Measurements from ENCODE around the gene INO80C. TPM values are rescaled to one million over a fixed set of nuclear protein-coding genes. Genes with fewer than 3 reads are reported as not detected.

Gene INO80C
- total RNA-seq, 4 donors from 2014 or later: 3.9 to 11.6 (median 8.8) TPM

DNA sequence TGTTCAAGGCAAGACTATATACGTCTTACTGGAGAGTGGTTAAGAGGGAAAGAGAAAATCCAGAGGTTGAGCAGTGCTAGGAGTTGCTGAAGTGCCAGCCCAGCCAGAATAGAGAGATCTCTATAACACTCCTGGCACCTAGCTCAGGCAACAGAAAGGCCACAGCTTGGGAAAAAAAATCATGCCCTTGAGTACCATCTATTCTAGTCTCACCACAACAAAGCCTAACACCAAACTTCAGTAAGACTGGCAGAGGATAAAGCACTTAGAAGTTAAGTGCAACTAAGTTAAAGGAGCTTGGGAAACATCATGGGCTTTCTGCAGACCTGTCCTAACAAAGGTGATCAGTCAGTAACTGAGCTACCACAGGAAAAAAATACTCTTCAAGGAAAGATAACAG is 24.2 kb downstream of the INO80C start:
- no peak overlapping the region for H3K4me3 ChIP-seq
- DNase-seq (ENCODE audit: low spot score in 2 of 2): no peak
- H3K4me1 ChIP-seq: peaks cover 0 to 10% (median 4%) of the 10 kb centered on the region in 4 donors
- H3K9me3 ChIP-seq: no peaks in the 10 kb centered on the region
- TF ChIP-seq, protein P1, sequence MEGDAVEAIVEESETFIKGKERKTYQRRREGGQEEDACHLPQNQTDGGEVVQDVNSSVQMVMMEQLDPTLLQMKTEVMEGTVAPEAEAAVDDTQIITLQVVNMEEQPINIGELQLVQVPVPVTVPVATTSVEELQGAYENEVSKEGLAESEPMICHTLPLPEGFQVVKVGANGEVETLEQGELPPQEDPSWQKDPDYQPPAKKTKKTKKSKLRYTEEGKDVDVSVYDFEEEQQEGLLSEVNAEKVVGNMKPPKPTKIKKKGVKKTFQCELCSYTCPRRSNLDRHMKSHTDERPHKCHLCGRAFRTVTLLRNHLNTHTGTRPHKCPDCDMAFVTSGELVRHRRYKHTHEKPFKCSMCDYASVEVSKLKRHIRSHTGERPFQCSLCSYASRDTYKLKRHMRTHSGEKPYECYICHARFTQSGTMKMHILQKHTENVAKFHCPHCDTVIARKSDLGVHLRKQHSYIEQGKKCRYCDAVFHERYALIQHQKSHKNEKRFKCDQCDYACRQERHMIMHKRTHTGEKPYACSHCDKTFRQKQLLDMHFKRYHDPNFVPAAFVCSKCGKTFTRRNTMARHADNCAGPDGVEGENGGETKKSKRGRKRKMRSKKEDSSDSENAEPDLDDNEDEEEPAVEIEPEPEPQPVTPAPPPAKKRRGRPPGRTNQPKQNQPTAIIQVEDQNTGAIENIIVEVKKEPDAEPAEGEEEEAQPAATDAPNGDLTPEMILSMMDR (IDR thresholded peaks at IDR 0.05): no peak
- TF ChIP-seq POLR2A (IDR thresholded peaks at IDR 0.05) (no peak), EP300 (IDR thresholded peaks at IDR 0.05) (no peak)
- no peak overlapping the region for H3K27ac ChIP-seq
- WGBS, 2 donors: 97 to 100% methylated on average over 1 of the region's 1 CpG
- H3K27me3 ChIP-seq: no peaks in the 10 kb centered on the region
- peaks cover 0 to 20% (median 0%) of the 10 kb centered on the region in 3 donors for H3K36me3 ChIP-seq

GRCh38 chr18:35470435-35470834 is 27.3 kb downstream of the INO80C start:
- no peak for TF ChIP-seq EP300 (IDR thresholded peaks at IDR 0.05)
- TF ChIP-seq, protein P1 (IDR thresholded peaks at IDR 0.05): no peak
- TF ChIP-seq POLR2A (IDR thresholded peaks at IDR 0.05): no peak
- DNase-seq (ENCODE audit: low spot score in 2 of 2): no peak
- peaks cover 0 to 8% (median 0%) of the 10 kb centered on the region in 4 donors for H3K4me1 ChIP-seq
- no peaks in the 10 kb centered on the region for H3K27me3 ChIP-seq
- H3K4me3 ChIP-seq: no peak overlapping the region
- WGBS, 2 donors: 57 to 80% methylated on average over 6 of the region's 6 CpGs
- no peaks in the 10 kb centered on the region for H3K9me3 ChIP-seq
- H3K27ac ChIP-seq: no peak overlapping the region
- H3K36me3 ChIP-seq: peaks cover 0 to 44% (median 0%) of the 10 kb centered on the region in 3 donors

DNA sequence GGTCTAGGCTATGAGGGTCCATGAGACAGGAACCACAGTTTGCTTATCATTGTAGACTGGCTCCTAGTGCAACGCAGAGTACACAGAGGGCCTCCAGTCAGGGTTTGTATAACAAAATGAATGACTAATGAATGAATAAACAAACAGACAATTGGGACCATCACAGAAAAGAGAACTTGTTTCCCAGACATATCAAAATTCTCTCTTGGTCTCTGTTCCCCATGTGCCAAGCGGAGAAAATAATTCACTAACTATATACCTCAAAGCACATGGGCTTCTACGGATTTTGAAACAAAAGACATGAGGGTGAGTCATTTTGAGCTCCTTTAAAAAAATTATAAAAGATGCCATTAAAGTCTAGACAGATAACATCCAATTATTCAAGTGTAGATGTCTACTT is 28.0 kb downstream of the INO80C start:
- no peaks in the 10 kb centered on the region for H3K27me3 ChIP-seq
- no peak for DNase-seq (ENCODE audit: low spot score in 2 of 2)
- no peak for TF ChIP-seq POLR2A (IDR thresholded peaks at IDR 0.05)
- TF ChIP-seq, protein P1 (IDR thresholded peaks at IDR 0.05): no peak
- TF ChIP-seq EP300 (IDR thresholded peaks at IDR 0.05): no peak
- peaks cover 0 to 44% (median 0%) of the 10 kb centered on the region in 3 donors for H3K36me3 ChIP-seq
- WGBS, 2 donors: 83 to 90% methylated on average over 3 of the region's 3 CpGs
- no peak overlapping the region for H3K4me3 ChIP-seq
- H3K27ac ChIP-seq: no peak overlapping the region
- peaks cover 0 to 8% (median 0%) of the 10 kb centered on the region in 4 donors for H3K4me1 ChIP-seq
- no peaks in the 10 kb centered on the region for H3K9me3 ChIP-seq

DNA sequence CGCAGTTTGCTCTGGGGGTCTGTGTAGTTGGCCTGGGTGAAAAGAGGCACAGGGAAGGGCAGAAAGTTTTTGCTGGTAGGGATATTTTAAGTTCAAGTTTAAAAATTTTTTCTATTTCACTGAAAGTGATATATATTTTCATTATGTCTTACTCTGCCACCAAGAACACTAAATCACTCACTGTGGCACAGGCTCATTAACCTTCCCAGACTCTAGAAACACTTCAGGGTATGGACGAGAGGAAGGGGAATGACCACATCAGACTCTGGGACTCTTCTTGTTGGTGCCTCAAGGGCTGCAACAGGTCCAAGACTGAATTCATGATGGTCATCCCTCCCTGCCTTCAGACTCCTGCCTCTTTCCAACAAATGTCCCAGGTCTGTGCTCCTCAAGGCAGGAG is 29.0 kb downstream of the INO80C start:
- no peaks in the 10 kb centered on the region for H3K9me3 ChIP-seq
- H3K27ac ChIP-seq: no peak overlapping the region
- no peak overlapping the region for H3K4me3 ChIP-seq
- DNase-seq (ENCODE audit: low spot score in 2 of 2): no peak
- WGBS, 2 donors: 84 to 91% methylated on average over 2 of the region's 2 CpGs
- no peaks in the 10 kb centered on the region for H3K27me3 ChIP-seq
- peaks cover 0 to 8% (median 0%) of the 10 kb centered on the region in 4 donors for H3K4me1 ChIP-seq
- TF ChIP-seq, protein P1 (IDR thresholded peaks at IDR 0.05): no peak
- TF ChIP-seq EP300 (IDR thresholded peaks at IDR 0.05) (no peak), POLR2A (IDR thresholded peaks at IDR 0.05) (no peak)
- peaks cover 0 to 44% (median 0%) of the 10 kb centered on the region in 3 donors for H3K36me3 ChIP-seq

- TF ChIP-seq EP300 (IDR thresholded peaks at IDR 0.05) (no peak), POLR2A (IDR thresholded peaks at IDR 0.05) (no peak)
- TF ChIP-seq, protein P1 (IDR thresholded peaks at IDR 0.05): no peak
- no peak for DNase-seq (ENCODE audit: low spot score in 2 of 2)
Observed at GRCh38 chr18:35467624-35468016, 30.1 kb downstream of the INO80C start.

More at GRCh38 chr18:35467624-35468016, 30.1 kb downstream of the INO80C start:
- Histone ChIP-seq H3K9me3 (no peaks in the 10 kb centered on the region), H3K36me3 (peaks cover 0 to 33% (median 0%) of the 10 kb centered on the region in 3 donors), H3K27ac (no peak overlapping the region), H3K27me3 (no peaks in the 10 kb centered on the region), H3K4me3 (no peak overlapping the region), H3K4me1 (peaks cover 0 to 8% (median 0%) of the 10 kb centered on the region in 4 donors)
- 72 to 74% methylated on average over 4 of the region's 4 CpGs for WGBS, 2 donors

Data from tibial nerve (tissue), 4 donors.